ENCODE results near the gene OSBP2.

The OSBP2 gene

DNA sequence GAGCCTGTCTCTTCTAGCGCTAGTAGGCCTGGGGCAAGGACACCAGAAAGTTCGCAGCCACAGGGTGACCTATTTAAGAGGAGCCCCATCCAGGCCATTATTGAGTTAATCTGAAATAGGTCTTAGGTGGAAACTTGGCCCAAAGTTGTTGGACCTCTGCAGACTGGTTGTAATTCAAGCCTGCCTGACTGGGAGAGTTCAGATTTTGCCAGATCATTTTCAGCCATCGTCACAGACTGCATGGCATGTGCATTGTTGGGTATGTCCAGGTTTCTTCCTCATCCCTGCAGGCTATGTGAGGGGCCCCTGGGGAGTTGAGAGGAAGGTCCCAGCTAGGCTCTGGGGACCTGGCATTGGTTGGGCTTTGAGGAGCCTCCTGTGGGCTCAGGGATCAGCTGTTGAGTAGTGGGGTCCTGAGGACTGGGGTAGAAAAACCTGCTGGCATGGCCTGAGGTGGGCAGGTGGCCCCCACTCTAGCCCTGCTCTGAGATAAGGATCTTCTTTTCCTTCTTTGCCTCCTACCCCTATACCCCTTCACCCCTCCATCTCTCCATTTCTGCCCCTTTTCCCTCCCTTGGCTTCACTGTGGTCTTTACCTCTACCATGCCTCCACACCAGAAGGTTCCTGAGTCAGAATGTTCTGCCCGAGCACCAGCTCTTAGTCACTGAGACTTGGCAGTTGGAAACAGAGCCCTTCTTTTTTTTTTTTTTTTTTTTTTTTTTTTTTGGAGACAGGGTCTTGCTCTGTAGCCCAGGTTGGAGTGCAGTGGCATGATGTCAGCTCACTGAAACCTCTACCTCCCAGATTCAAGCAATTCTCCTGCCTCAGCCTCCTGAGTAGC is 161.2 kb downstream of the OSBP2 start:
- Histone ChIP-seq H3K79me2 (ENCODE audit: insufficient read depth, low read length) (no peaks in the 10 kb centered on the region), H3K4me3 (ENCODE audit: low read length, poor library complexity, severe bottlenecking) (no peak overlapping the region), H4K20me1 (ENCODE audit: insufficient read depth, low read length, poor library complexity, severe bottlenecking) (no peaks in the 10 kb centered on the region), H3F3A (ENCODE audit: low read depth) (no peaks in the 10 kb centered on the region), H3K9me3 (ENCODE audit: insufficient read depth, low read depth, low read length) (no peaks in the 10 kb centered on the region), H3K4me2 (ENCODE audit: low read depth, low read length, poor library complexity, severe bottlenecking) (no peak overlapping the region), H3K36me3 (ENCODE audit: insufficient read depth, low read length) (no peaks in the 10 kb centered on the region), H3K4me1 (ENCODE audit: insufficient read depth, low read length, poor library complexity, severe bottlenecking) (no peaks in the 10 kb centered on the region), H3K9ac (ENCODE audit: low read depth, low read length, poor library complexity, severe bottlenecking) (no peak overlapping the region), H3K9me2 (replicated peaks; ENCODE audit: low read depth, low read length) (no peaks in the 10 kb centered on the region), H3K27me3 (ENCODE audit: insufficient read depth, low read length, poor library complexity, severe bottlenecking) (peaks cover 3% of the 10 kb centered on the region), H2AFZ (ENCODE audit: low read length) (no peak overlapping the region)
- no peak for TF ChIP-seq EZH2phosphoT487 (IDR thresholded peaks at IDR 0.05; ENCODE audit: borderline replicate concordance)
- TF ChIP-seq, protein P1, sequence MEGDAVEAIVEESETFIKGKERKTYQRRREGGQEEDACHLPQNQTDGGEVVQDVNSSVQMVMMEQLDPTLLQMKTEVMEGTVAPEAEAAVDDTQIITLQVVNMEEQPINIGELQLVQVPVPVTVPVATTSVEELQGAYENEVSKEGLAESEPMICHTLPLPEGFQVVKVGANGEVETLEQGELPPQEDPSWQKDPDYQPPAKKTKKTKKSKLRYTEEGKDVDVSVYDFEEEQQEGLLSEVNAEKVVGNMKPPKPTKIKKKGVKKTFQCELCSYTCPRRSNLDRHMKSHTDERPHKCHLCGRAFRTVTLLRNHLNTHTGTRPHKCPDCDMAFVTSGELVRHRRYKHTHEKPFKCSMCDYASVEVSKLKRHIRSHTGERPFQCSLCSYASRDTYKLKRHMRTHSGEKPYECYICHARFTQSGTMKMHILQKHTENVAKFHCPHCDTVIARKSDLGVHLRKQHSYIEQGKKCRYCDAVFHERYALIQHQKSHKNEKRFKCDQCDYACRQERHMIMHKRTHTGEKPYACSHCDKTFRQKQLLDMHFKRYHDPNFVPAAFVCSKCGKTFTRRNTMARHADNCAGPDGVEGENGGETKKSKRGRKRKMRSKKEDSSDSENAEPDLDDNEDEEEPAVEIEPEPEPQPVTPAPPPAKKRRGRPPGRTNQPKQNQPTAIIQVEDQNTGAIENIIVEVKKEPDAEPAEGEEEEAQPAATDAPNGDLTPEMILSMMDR (conservative IDR thresholded peaks at IDR 0.05; ENCODE audit: low read length): no peak

DNA sequence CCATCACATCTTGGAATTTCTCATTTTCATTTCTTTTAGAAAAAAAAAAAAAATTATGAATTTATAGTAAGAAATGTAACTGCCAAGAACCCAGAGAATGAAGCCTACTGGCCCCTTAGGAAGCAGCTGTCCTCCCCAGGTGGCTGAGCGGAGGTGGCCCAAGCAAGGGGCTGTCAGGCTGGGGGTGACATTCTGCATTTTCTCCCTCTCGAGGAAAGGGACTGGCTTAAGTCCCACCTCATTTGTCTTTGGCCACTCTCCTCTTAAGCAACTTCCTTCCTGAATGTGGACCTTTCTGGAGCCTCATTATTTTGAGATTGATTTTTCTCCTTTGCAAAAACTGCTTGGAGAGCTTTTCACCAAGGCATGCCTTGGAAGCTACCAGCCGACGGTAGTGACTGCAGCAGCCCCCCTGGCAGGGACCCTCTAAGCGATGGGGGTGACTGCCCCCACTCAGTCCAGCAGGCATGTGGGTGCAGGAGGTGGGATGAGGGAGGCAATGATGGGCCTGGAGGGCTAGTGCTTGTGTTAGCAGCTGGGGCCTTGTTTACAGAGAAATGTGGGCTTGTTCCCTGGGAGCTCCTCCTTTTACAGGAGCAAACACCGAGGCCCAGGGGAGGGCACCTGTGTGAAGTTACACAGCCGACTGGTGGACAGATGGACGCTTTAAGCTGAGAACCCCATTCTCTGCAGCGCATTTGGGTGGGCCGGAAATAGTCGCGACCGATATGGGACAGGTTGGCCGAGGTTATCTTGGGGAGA is 162.2 kb downstream of the OSBP2 start:
- no peaks in the 10 kb centered on the region for H3K9me2 ChIP-seq (replicated peaks; ENCODE audit: low read depth, low read length)
- H3K4me3 ChIP-seq (ENCODE audit: low read length, poor library complexity, severe bottlenecking): no peak overlapping the region
- H3K4me2 ChIP-seq (ENCODE audit: low read depth, low read length, poor library complexity, severe bottlenecking): no peak overlapping the region
- H3K4me1 ChIP-seq (ENCODE audit: insufficient read depth, low read length, poor library complexity, severe bottlenecking): no peaks in the 10 kb centered on the region
- no peak overlapping the region for H2AFZ ChIP-seq (ENCODE audit: low read length)
- TF ChIP-seq, protein P1 (conservative IDR thresholded peaks at IDR 0.05; ENCODE audit: low read length): no peak
- TF ChIP-seq EZH2phosphoT487 (IDR thresholded peaks at IDR 0.05; ENCODE audit: borderline replicate concordance): no peak
- H3K79me2 ChIP-seq (ENCODE audit: insufficient read depth, low read length): no peaks in the 10 kb centered on the region
- no peak overlapping the region for H3K9ac ChIP-seq (ENCODE audit: low read depth, low read length, poor library complexity, severe bottlenecking)
- no peaks in the 10 kb centered on the region for H3F3A ChIP-seq (ENCODE audit: low read depth)
- H4K20me1 ChIP-seq (ENCODE audit: insufficient read depth, low read length, poor library complexity, severe bottlenecking): no peaks in the 10 kb centered on the region
- peaks cover 3% of the 10 kb centered on the region for H3K27me3 ChIP-seq (ENCODE audit: insufficient read depth, low read length, poor library complexity, severe bottlenecking)
- H3K36me3 ChIP-seq (ENCODE audit: insufficient read depth, low read length): no peaks in the 10 kb centered on the region
- H3K9me3 ChIP-seq (ENCODE audit: insufficient read depth, low read depth, low read length): no peaks in the 10 kb centered on the region

DNA sequence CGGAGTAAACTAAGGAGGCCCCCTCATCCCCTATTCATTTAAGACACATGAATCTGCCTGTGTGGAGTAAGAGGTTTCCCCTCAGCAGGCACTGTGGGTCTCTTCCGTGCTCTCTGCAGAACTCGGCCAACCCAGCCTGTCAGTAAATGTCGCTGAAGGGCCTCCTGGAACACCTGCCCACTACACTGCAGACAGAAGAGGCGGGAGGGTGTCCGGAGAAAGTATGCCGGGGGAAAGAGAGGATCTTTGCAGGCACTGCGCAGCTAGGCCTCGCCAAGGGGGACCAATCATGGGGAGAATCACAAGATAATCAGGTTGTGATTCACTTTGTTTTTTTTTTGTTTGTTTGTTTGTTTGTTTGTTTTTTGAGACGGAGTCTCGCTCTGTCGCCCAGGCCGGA is 163.1 kb downstream of the OSBP2 start:
- no peaks in the 10 kb centered on the region for H3F3A ChIP-seq (ENCODE audit: low read depth)
- no peaks in the 10 kb centered on the region for H3K79me2 ChIP-seq (ENCODE audit: insufficient read depth, low read length)
- H2AFZ ChIP-seq (ENCODE audit: low read length): no peak overlapping the region
- no peaks in the 10 kb centered on the region for H3K9me3 ChIP-seq (ENCODE audit: insufficient read depth, low read depth, low read length)
- H3K36me3 ChIP-seq (ENCODE audit: insufficient read depth, low read length): no peaks in the 10 kb centered on the region
- H3K9me2 ChIP-seq (replicated peaks; ENCODE audit: low read depth, low read length): no peaks in the 10 kb centered on the region
- H3K9ac ChIP-seq (ENCODE audit: low read depth, low read length, poor library complexity, severe bottlenecking): no peak overlapping the region
- peaks cover 2% of the 10 kb centered on the region for H3K27me3 ChIP-seq (ENCODE audit: insufficient read depth, low read length, poor library complexity, severe bottlenecking)
- H3K4me3 ChIP-seq (ENCODE audit: low read length, poor library complexity, severe bottlenecking): no peak overlapping the region
- no peaks in the 10 kb centered on the region for H3K4me1 ChIP-seq (ENCODE audit: insufficient read depth, low read length, poor library complexity, severe bottlenecking)
- TF ChIP-seq, protein P1 (conservative IDR thresholded peaks at IDR 0.05; ENCODE audit: low read length): no peak
- TF ChIP-seq EZH2phosphoT487 (IDR thresholded peaks at IDR 0.05; ENCODE audit: borderline replicate concordance): no peak
- no peak overlapping the region for H3K4me2 ChIP-seq (ENCODE audit: low read depth, low read length, poor library complexity, severe bottlenecking)
- no peaks in the 10 kb centered on the region for H4K20me1 ChIP-seq (ENCODE audit: insufficient read depth, low read length, poor library complexity, severe bottlenecking)

All from Loucy (cell line).